HAP-1 (cell line): Measurements from ENCODE around the gene ANP32E.
"Not testable (repeated sequence)": the region's sequence is repeated elsewhere in the genome, so short reads cannot be mapped to it uniquely, and the experiment has no call there.

Experiments
- DNase-seq, 2 experiments: peaks; one replicate each; pipeline ENCODE4 v3.0.0-alpha.2; 2016 to 2020; ENCODE audit warnings: low spot score in 2 of 2
- H3K27me3 ChIP-seq: fragments of 250-450 bp; sonication (Bioruptor Pico); 2 replicates; pipeline ENCODE4 v1.5.1; 2020; ENCODE audit warnings: low read depth, mild to moderate bottlenecking, moderate library complexity
- H3K36me3 ChIP-seq: fragments of 250-450 bp; sonication (Bioruptor Pico); replicated peaks from 2 replicates; pipeline ENCODE4 v1.5.1; 2020; ENCODE audit warnings: mild to moderate bottlenecking
- H3K4me1 ChIP-seq: fragments of 250-450 bp; sonication (Bioruptor Pico); 2 replicates; pipeline ENCODE4 v1.5.1; 2020; ENCODE audit warnings: mild to moderate bottlenecking
- H3K4me3 ChIP-seq: fragments of 250-450 bp; sonication (Bioruptor Pico); 2 replicates; pipeline ENCODE4 v1.5.1; 2020; ENCODE audit warnings: mild to moderate bottlenecking, moderate library complexity
- H3K9me3 ChIP-seq: fragments of 250-450 bp; sonication (Bioruptor Pico); 2 replicates; pipeline ENCODE4 v1.5.1; 2020; ENCODE audit warnings: mild to moderate bottlenecking, moderate library complexity
- in situ Hi-C: fragments of 300-500 bp; cut with MboI; formaldehyde crosslinking; loops from 3 replicates; pipeline ENCODE4 v1.14.3; 2020; ENCODE audit warnings: low sequenced_read_pairs, inconsistent platforms, mixed read lengths

The ANP32E gene

GRCh38 chr1:150214099-150214756 is 21.7 kb downstream of the ANP32E start:
- DNase-seq, H3K9me3 ChIP-seq, H3K36me3 ChIP-seq, H3K27me3 ChIP-seq, in situ Hi-C loops: not testable (repeated sequence)
- H3K4me1 ChIP-seq, result peaks cover 18% of the 10 kb centered on the region
- peak overlapping the region; percentile 13; the same call in 1 of the 2 replicates for H3K4me3 ChIP-seq

- Histone ChIP-seq H3K27me3 (no peaks in the 10 kb centered on the region), H3K36me3 (no peaks in the 10 kb centered on the region), H3K4me1 (peaks cover 13% of the 10 kb centered on the region), H3K4me3 (peak overlapping the region; percentile 13; the same call in 1 of the 2 replicates), H3K9me3 (peaks cover 2% of the 10 kb centered on the region; the same call in 1 of the 2 replicates)
- in situ Hi-C loops, result no loop called here
- DNase-seq, result peak; percentile 86 to 94
Observed at GRCh38 chr1:150213170-150214098, 22.5 kb downstream of the ANP32E start.

- Histone ChIP-seq H3K36me3 (no peaks in the 10 kb centered on the region), H3K4me3 (no peak overlapping the region), H3K9me3 (peaks cover 2% of the 10 kb centered on the region; the same call in 1 of the 2 replicates), H3K4me1 (peaks cover 10% of the 10 kb centered on the region), H3K27me3 (no peaks in the 10 kb centered on the region)
- in situ Hi-C loops, result no loop called here
- no peak for DNase-seq
Observed at GRCh38 chr1:150212070-150212469, 23.8 kb downstream of the ANP32E start.

- Histone ChIP-seq H3K4me1 (peaks cover 10% of the 10 kb centered on the region), H3K36me3 (no peaks in the 10 kb centered on the region), H3K27me3 (no peaks in the 10 kb centered on the region), H3K9me3 (peaks cover 2% of the 10 kb centered on the region; the same call in 1 of the 2 replicates), H3K4me3 (no peak overlapping the region)
- in situ Hi-C loops, result no loop called here
- DNase-seq, result no peak
Observed at GRCh38 chr1:150210706-150211105, 25.2 kb downstream of the ANP32E start.

GRCh38 chr1:150210091-150210490 is 25.8 kb downstream of the ANP32E start:
- in situ Hi-C loops, result no loop called here
- no peak for DNase-seq
- Histone ChIP-seq H3K36me3 (no peaks in the 10 kb centered on the region), H3K9me3 (peaks cover 2% of the 10 kb centered on the region; the same call in 1 of the 2 replicates), H3K4me1 (peaks cover 10% of the 10 kb centered on the region), H3K4me3 (no peak overlapping the region), H3K27me3 (no peaks in the 10 kb centered on the region)

GRCh38 chr1:150208460-150208859 is 27.5 kb downstream of the ANP32E start:
- H3K27me3 ChIP-seq, DNase-seq, H3K9me3 ChIP-seq, H3K36me3 ChIP-seq, in situ Hi-C loops, H3K4me1 ChIP-seq, H3K4me3 ChIP-seq: not testable (repeated sequence)

- no peaks in the 10 kb centered on the region for H3K4me1 ChIP-seq
- in situ Hi-C loops, result no loop called here
- H3K27me3 ChIP-seq, result no peaks in the 10 kb centered on the region
- H3K36me3 ChIP-seq, result no peaks in the 10 kb centered on the region
- DNase-seq, result no peak
- no peaks in the 10 kb centered on the region for H3K9me3 ChIP-seq
- no peak overlapping the region for H3K4me3 ChIP-seq
Observed at GRCh38 chr1:150207281-150207971, 28.5 kb downstream of the ANP32E start.

- no peaks in the 10 kb centered on the region for H3K4me1 ChIP-seq
- H3K36me3 ChIP-seq, result no peaks in the 10 kb centered on the region
- no peaks in the 10 kb centered on the region for H3K27me3 ChIP-seq
- no peak for DNase-seq
- in situ Hi-C loops, result no loop called here
- H3K9me3 ChIP-seq, result 0 out of 2 replicates have a peak, but pooled peaks cover 2% of the 10 kb centered on the region
- no peak overlapping the region for H3K4me3 ChIP-seq
Observed at GRCh38 chr1:150196417-150196816, 39.5 kb downstream of the ANP32E start.

- DNase-seq, result no peak
- Histone ChIP-seq H3K4me1 (no peaks in the 10 kb centered on the region), H3K9me3 (0 out of 2 replicates have a peak, but pooled peaks cover 2% of the 10 kb centered on the region), H3K27me3 (no peaks in the 10 kb centered on the region), H3K36me3 (no peaks in the 10 kb centered on the region), H3K4me3 (no peak overlapping the region)
- in situ Hi-C loops, result no loop called here
Observed at GRCh38 chr1:150194381-150195031, 41.4 kb downstream of the ANP32E start.

- in situ Hi-C loops, result no loop called here
- Histone ChIP-seq H3K4me1 (no peaks in the 10 kb centered on the region), H3K36me3 (no peaks in the 10 kb centered on the region), H3K4me3 (no peak overlapping the region), H3K9me3 (0 out of 2 replicates have a peak, but pooled peaks cover 2% of the 10 kb centered on the region), H3K27me3 (no peaks in the 10 kb centered on the region)
- DNase-seq, result no peak
Observed at GRCh38 chr1:150192012-150192411, 43.9 kb downstream of the ANP32E start.

GRCh38 chr1:150187560-150187931 is 48.4 kb downstream of the ANP32E start:
- no peaks in the 10 kb centered on the region for H3K9me3 ChIP-seq
- no peak overlapping the region for H3K4me3 ChIP-seq
- no peak for DNase-seq
- H3K36me3 ChIP-seq, result no peaks in the 10 kb centered on the region
- in situ Hi-C loops, result no loop called here
- no peaks in the 10 kb centered on the region for H3K4me1 ChIP-seq
- H3K27me3 ChIP-seq, result no peaks in the 10 kb centered on the region

- Histone ChIP-seq H3K9me3 (no peaks in the 10 kb centered on the region), H3K36me3 (no peaks in the 10 kb centered on the region), H3K4me1 (no peaks in the 10 kb centered on the region), H3K27me3 (no peaks in the 10 kb centered on the region), H3K4me3 (no peak overlapping the region)
- DNase-seq, result peak; percentile 48 to 72
- in situ Hi-C loops, result no loop called here
Observed at GRCh38 chr1:150186789-150187559, 48.9 kb downstream of the ANP32E start.

- H3K9me3 ChIP-seq, in situ Hi-C loops, DNase-seq, H3K27me3 ChIP-seq, H3K36me3 ChIP-seq, H3K4me3 ChIP-seq, H3K4me1 ChIP-seq: not testable (repeated sequence)
Observed at GRCh38 chr1:150186438-150186788, 49.5 kb downstream of the ANP32E start.
